CD4-positive, alpha-beta memory T cell (primary cell): ENCODE data around the gene BRCA2. TPM values are rescaled to one million over a fixed set of nuclear protein-coding genes. Genes with fewer than 3 reads are reported as not detected.

Source experiments
- CTCF ChIA-PET: fragments of 350-600 bp; sonication (Branson Sonifier 250); formaldehyde crosslinking; loops from one replicate; lab custom pipeline; 2021; ENCODE audit warnings: inconsistent platforms; ENCODE audit not compliant: partially characterized antibody; lab: Charles Lee
- POLR2A ChIA-PET: fragments of 350-600 bp; sonication (Branson Sonifier 250); formaldehyde crosslinking; loops from one replicate; lab custom pipeline; 2021; ENCODE audit not compliant: partially characterized antibody; lab: Charles Lee
- DNase-seq, 5 donors: peaks; one replicate each; pipeline versions ENCODE4 v3.0.0 to v3.0.0-alpha.2; 2020 to 2022; ENCODE audit warnings: mixed read lengths in 1 of 5
- H3K27ac ChIP-seq: one replicate; pipeline ENCODE4 v1.7.0; 2013; ENCODE audit warnings: low read depth, low read length
- H3K27me3 ChIP-seq: 2 replicates; pipeline ENCODE4 v1.7.0; 2013; ENCODE audit warnings: mild to moderate bottlenecking, low read length, moderate library complexity; ENCODE audit not compliant: insufficient read depth
- H3K36me3 ChIP-seq: 2 replicates; pipeline ENCODE4 v1.7.0; 2013; ENCODE audit warnings: mild to moderate bottlenecking, low read length, moderate library complexity; ENCODE audit not compliant: insufficient read depth
- H3K4me1 ChIP-seq: 2 replicates; pipeline ENCODE4 v1.7.0; 2013; ENCODE audit warnings: mild to moderate bottlenecking, low read length, moderate library complexity; ENCODE audit not compliant: insufficient read depth
- H3K4me3 ChIP-seq, 2 donors: one replicate each; pipeline ENCODE4 v1.7.0; 2013; ENCODE audit warnings: low read length in 2 of 2, mild to moderate bottlenecking in 1 of 2
- H3K9me3 ChIP-seq, 2 donors: one replicate each; pipeline ENCODE4 v1.7.0; 2013; ENCODE audit warnings: low read length in 2 of 2, control low read depth in 1 of 2; ENCODE audit not compliant: control insufficient read depth in 1 of 2
- H3K27ac Mint-ChIP-seq, 7 donors: one replicate each; pipeline ENCODE4 v1.8.0; 2020 to 2021; ENCODE audit warnings: mixed read lengths in 7 of 7, mild to moderate bottlenecking in 6 of 7, inconsistent platforms in 3 of 7, moderate library complexity in 3 of 7
- H3K27me3 Mint-ChIP-seq, 2 donors: one replicate each; pipeline ENCODE4 v1.8.0; 2020 to 2021; ENCODE audit warnings: mixed read lengths in 2 of 2
- H3K36me3 Mint-ChIP-seq, 2 donors: one replicate each; pipeline ENCODE4 v1.8.0; 2020 to 2021; ENCODE audit warnings: mixed read lengths in 2 of 2, inconsistent platforms in 1 of 2, mild to moderate bottlenecking in 1 of 2
- H3K4me1 Mint-ChIP-seq, 4 donors: one replicate each; pipeline ENCODE4 v1.8.0; 2020 to 2021; ENCODE audit warnings: mixed read lengths in 4 of 4, mild to moderate bottlenecking in 1 of 4
- H3K4me3 Mint-ChIP-seq, 8 donors: one replicate each; pipeline ENCODE4 v1.8.0; 2020 to 2021; ENCODE audit warnings: mixed read lengths in 8 of 8, mild to moderate bottlenecking in 7 of 8, moderate library complexity in 6 of 8, inconsistent platforms in 3 of 8
- H3K9me3 Mint-ChIP-seq, 8 donors: one replicate each; pipeline ENCODE4 v1.8.0; 2020 to 2021; ENCODE audit warnings: mixed read lengths in 8 of 8, mild to moderate bottlenecking in 5 of 8, inconsistent platforms in 3 of 8, moderate library complexity in 1 of 8
- intact Hi-C: fragments of 100-400 bp; cut with micrococcal nuclease; formaldehyde crosslinking; loops from one replicate; pipeline ENCODE4 v1.15.1; 2023
- polyA plus RNA-seq, 2 donors: library from polyadenylated mRNA; unstranded; fragments of 300-500 nt; fragmentation: Illumina TruSeq; gene quantifications; one replicate each; pipeline ENCODE4 v1.2.3, GENCODE V29; 2021
- total RNA-seq, 2 experiments: library from RNA; stranded (reverse); gene quantifications; one replicate each; pipeline ENCODE4 v1.2.3, GENCODE V29; 2021

The BRCA2 gene
- total and polyA plus RNA-seq, 4 experiments from 2014 or later = 0.71 to 3.2 (median 2.6) TPM

DNA sequence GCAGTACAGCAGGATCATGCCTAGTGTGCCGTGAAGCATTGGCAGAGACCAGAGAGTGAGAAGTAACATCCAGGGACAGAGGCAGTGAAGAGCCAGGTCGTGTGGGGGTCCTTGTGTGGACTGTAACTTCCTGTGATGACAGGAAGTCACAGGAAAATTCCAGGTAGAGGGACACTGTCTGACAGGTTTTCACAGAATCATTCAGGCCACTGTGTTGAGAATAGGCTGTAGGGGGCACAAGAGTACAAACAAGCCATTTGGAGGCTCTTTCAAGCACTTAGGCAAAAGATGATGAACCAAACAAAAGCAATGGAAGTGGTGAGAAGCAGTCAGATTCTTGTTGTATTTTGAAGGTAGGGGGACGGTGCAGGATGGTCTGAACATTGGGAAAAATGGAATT is 66.2 kb downstream of the BRCA2 start:
- CTCF ChIA-PET = interaction anchor here (1.1 to 2.1 kb wide), 5 partner anchors 9 to 261 kb away, joined by 3 to 23 read pairs (median 4); no protein-coding TSS in a partner anchor
- H3K4me1 Mint-ChIP-seq = no peaks in the 10 kb centered on the region
- H3K4me3 ChIP-seq = no peak overlapping the region
- no peaks in the 10 kb centered on the region for H3K4me1 ChIP-seq
- DNase-seq = peak; percentile 14 to 38 (median 21)
- POLR2A ChIA-PET = no interaction called here
- no peaks in the 10 kb centered on the region for H3K9me3 Mint-ChIP-seq
- no peak overlapping the region for H3K4me3 Mint-ChIP-seq
- no peaks in the 10 kb centered on the region for H3K36me3 Mint-ChIP-seq
- intact Hi-C loops = loop anchor here (1.0 kb wide), 2 partner anchors 62 to 258 kb away; no protein-coding TSS in a partner anchor
- H3K9me3 ChIP-seq = no peaks in the 10 kb centered on the region
- no peak overlapping the region for H3K27ac ChIP-seq
- H3K27me3 ChIP-seq = no peaks in the 10 kb centered on the region
- H3K27ac Mint-ChIP-seq = no peak overlapping the region
- no peaks in the 10 kb centered on the region for H3K36me3 ChIP-seq
- H3K27me3 Mint-ChIP-seq = no peaks in the 10 kb centered on the region

DNA sequence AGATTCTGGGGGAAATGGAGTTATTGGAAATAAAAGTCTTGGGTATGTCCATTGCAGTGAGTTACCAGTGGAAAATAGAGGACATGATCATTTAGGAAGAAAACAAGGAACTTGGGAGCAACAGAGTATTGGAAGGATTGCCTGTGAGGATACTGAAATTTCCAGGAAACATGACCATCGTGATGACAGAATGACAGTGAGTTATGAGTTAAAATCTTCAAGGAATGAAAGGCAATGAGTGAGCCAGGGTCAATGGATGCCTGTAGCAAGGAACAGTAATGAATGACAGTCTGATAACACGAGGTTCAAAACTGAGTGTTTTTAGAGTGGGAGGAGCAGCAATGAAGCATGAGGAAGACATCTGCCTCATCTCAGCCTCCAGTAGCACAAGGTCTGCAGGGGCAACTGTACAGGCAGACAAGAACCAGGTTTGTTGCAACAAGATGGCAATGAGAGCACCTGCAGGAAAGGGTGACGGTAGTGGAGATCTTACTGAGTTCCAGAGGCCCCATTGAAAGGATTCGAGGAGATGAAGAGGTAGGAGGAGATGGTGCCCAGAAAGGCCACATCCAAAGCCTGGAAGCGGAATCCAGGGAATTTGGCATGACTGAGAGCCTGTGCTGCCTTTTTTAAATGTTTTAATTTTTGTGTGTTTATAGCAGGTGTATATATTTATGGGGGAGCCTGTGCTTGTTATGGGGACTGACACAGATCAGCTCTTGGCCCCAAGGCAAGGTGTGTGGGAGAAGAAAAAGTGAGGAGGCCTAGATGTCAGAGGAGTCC is 68.7 kb downstream of the BRCA2 start:
- no peaks in the 10 kb centered on the region for H3K4me1 Mint-ChIP-seq
- no peak overlapping the region for H3K4me3 ChIP-seq
- no peaks in the 10 kb centered on the region for H3K27me3 Mint-ChIP-seq
- H3K9me3 Mint-ChIP-seq = no peaks in the 10 kb centered on the region
- no peak overlapping the region for H3K4me3 Mint-ChIP-seq
- no peaks in the 10 kb centered on the region for H3K36me3 ChIP-seq
- no peak overlapping the region for H3K27ac Mint-ChIP-seq
- CTCF ChIA-PET = no interaction called here
- no peaks in the 10 kb centered on the region for H3K4me1 ChIP-seq
- intact Hi-C loops = no loop called here
- no peak for DNase-seq
- H3K27ac ChIP-seq = no peak overlapping the region
- POLR2A ChIA-PET = no interaction called here
- H3K9me3 ChIP-seq = no peaks in the 10 kb centered on the region
- H3K36me3 Mint-ChIP-seq = no peaks in the 10 kb centered on the region
- H3K27me3 ChIP-seq = no peaks in the 10 kb centered on the region

DNA sequence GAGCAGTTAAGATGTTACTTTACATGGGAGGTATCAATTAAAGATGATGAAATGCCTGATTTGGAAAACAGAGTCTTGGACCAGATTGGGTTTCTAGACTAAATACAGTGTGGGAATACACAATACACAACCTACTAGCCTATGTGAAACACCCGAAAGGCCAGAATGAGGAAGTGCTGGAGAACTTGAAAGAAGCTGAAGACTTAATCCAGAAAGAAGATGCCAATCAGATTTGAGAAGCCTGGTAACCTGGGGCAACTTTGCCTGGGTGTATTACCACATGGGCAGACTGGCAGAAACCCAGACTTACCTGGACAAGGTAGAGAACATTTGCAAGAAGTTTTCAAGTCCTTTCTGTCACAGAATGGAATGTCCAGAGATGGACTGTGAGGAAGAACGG is 69.4 kb downstream of the BRCA2 start:
- H3K27me3 ChIP-seq = no peaks in the 10 kb centered on the region
- CTCF ChIA-PET = interaction anchor here (1.3 kb wide), 1 partner anchor 196 kb away, joined by 3 read pairs; no protein-coding TSS in a partner anchor
- H3K36me3 ChIP-seq = no peaks in the 10 kb centered on the region
- H3K4me3 ChIP-seq = no peak overlapping the region
- intact Hi-C loops = no loop called here
- Mint-ChIP-seq H3K27ac (no peak overlapping the region), H3K36me3 (no peaks in the 10 kb centered on the region), H3K4me1 (no peaks in the 10 kb centered on the region), H3K4me3 (no peak overlapping the region), H3K9me3 (no peaks in the 10 kb centered on the region), H3K27me3 (no peaks in the 10 kb centered on the region)
- H3K9me3 ChIP-seq = no peaks in the 10 kb centered on the region
- no peak overlapping the region for H3K27ac ChIP-seq
- no peak for DNase-seq
- POLR2A ChIA-PET = no interaction called here
- no peaks in the 10 kb centered on the region for H3K4me1 ChIP-seq

DNA sequence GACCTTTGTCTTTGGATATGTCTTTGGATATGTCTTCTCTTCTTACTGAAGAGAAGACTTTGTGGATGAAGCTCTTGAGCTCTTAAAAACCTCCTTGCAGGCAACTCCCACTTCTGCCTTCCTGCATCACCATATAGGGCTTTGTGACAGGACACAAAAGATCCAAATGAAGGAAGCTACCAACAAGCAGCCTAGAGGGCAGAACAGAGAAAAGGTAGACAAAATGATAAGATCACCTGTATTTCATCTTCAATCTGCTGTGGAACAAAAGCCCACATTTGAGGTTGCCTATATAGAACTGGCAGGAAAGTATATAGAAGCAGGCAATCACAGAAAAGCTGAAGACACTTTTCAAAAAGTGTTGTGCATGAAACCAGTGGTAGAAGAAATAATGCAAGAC is 70.1 kb downstream of the BRCA2 start:
- CTCF ChIA-PET = interaction anchor here (0.7 to 1.3 kb wide), 2 partner anchors 82 to 196 kb away, joined by 3 read pairs; no protein-coding TSS in a partner anchor
- no peak for DNase-seq
- peaks cover under 1 to 2% (median 2%) of the 10 kb centered on the region in 4 donors for H3K4me1 Mint-ChIP-seq

DNA sequence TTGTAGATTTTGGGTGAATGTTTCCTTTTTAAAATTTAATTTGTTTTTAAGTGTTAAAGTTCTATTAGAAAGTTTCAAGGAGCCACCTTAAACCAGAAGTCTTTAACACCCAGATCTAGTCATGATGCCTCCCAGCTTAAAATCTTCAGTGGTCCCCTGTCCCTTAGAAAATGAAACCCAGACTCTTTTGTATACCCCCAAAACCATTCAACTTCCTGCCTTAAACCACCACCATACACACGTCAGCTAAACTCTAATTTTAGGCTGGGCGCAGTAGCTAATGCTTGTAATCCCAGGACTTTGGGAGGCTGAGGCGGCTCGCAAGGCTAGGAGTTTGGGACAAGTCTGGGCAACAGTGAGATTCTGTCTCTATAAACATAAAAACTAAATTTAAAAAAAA is 74.7 kb downstream of the BRCA2 start:
- H3K27me3 ChIP-seq = no peaks in the 10 kb centered on the region
- H3K36me3 ChIP-seq = no peaks in the 10 kb centered on the region
- no peak overlapping the region for H3K27ac ChIP-seq
- no peak overlapping the region for H3K4me3 Mint-ChIP-seq
- no peaks in the 10 kb centered on the region for H3K4me1 ChIP-seq
- H3K36me3 Mint-ChIP-seq = no peaks in the 10 kb centered on the region
- no peak overlapping the region for H3K4me3 ChIP-seq
- H3K9me3 ChIP-seq = no peaks in the 10 kb centered on the region
- DNase-seq = no peak
- no peaks in the 10 kb centered on the region for H3K27me3 Mint-ChIP-seq
- ChIA-PET CTCF (interaction anchor here (1.1 kb wide), 1 partner anchor 9 kb away, joined by 3 read pairs; no protein-coding TSS in a partner anchor), POLR2A (no interaction called here)
- peak overlapping the region in 2 of 7 donors; percentile 12 to 85 for H3K27ac Mint-ChIP-seq
- no peaks in the 10 kb centered on the region for H3K9me3 Mint-ChIP-seq
- H3K4me1 Mint-ChIP-seq = peaks cover 5 to 8% (median 6%) of the 10 kb centered on the region in 4 donors
- intact Hi-C loops = no loop called here

More for the DNA sequence above, 70.1 kb downstream of the BRCA2 start:
- POLR2A ChIA-PET = no interaction called here
- no peak overlapping the region for H3K27ac ChIP-seq
- no peaks in the 10 kb centered on the region for H3K4me1 ChIP-seq
- H3K27me3 Mint-ChIP-seq = no peaks in the 10 kb centered on the region
- H3K9me3 ChIP-seq = no peaks in the 10 kb centered on the region
- H3K27ac Mint-ChIP-seq = no peak overlapping the region
- H3K27me3 ChIP-seq = no peaks in the 10 kb centered on the region
- H3K36me3 ChIP-seq = no peaks in the 10 kb centered on the region
- H3K4me3 ChIP-seq = no peak overlapping the region
- no peaks in the 10 kb centered on the region for H3K36me3 Mint-ChIP-seq
- no peaks in the 10 kb centered on the region for H3K9me3 Mint-ChIP-seq
- H3K4me3 Mint-ChIP-seq = no peak overlapping the region
- intact Hi-C loops = no loop called here

DNA sequence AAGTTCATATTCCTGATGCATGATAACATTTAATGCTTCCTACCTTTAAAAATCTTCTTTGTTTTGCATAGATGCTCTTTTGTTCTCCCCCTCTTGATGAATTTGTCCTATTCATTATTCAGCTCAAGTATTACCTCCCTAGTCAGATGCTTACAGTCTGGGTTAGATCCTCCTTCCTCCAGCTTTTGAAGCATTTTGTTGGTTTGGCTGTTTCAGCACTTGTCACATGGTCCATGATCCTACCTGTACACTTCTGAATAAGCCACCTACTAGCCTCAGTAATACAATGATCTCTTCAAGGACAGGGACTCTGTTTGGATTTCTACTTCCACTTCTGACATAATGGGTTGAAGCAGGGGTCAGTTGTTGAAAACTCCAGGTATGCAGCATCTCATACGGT is 75.2 kb downstream of the BRCA2 start:
- Mint-ChIP-seq H3K4me1 (peaks cover 5 to 8% (median 6%) of the 10 kb centered on the region in 4 donors), H3K27ac (no peak overlapping the region), H3K27me3 (no peaks in the 10 kb centered on the region), H3K4me3 (no peak overlapping the region), H3K36me3 (no peaks in the 10 kb centered on the region), H3K9me3 (no peaks in the 10 kb centered on the region)
- POLR2A ChIA-PET = no interaction called here
- H3K4me1 ChIP-seq = no peaks in the 10 kb centered on the region
- intact Hi-C loops = no loop called here
- no peak overlapping the region for H3K27ac ChIP-seq
- H3K4me3 ChIP-seq = no peak overlapping the region
- CTCF ChIA-PET = interaction anchor here (1.1 kb wide), 1 partner anchor 10 kb away, joined by 3 read pairs; no protein-coding TSS in a partner anchor
- no peaks in the 10 kb centered on the region for H3K27me3 ChIP-seq
- no peak for DNase-seq
- no peaks in the 10 kb centered on the region for H3K36me3 ChIP-seq
- H3K9me3 ChIP-seq = no peaks in the 10 kb centered on the region

DNA sequence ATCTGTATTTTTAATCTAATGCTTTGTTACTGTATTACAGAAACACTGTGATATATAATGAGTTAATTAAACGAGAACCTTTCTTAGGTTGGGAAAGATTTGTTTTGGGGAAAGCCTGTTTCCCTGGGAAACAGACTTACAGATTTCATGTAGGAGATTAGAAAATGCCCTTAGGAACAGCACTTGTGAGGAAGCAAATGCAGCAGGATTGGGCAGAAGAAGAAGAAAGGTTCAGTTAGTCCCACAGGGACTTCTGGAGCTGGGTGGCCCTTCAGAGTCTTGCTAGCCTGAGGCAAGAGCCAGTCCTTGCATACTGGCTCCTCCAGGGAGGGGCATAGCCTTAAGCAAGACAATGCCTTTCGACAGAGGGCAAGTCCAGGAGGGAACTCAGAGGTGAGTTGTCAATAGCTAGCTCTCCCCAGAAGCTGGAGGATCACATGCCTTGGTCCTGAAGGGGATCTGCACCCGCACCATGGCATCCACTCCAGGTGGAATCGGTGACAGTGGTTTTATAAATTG is 75.9 kb downstream of the BRCA2 start:
- Histone ChIP-seq H3K9me3 (no peaks in the 10 kb centered on the region), H3K27ac (no peak overlapping the region), H3K36me3 (no peaks in the 10 kb centered on the region), H3K4me3 (no peak overlapping the region), H3K4me1 (no peaks in the 10 kb centered on the region), H3K27me3 (no peaks in the 10 kb centered on the region)
- no peak for DNase-seq
- H3K36me3 Mint-ChIP-seq = no peaks in the 10 kb centered on the region
- peaks cover 5 to 8% (median 6%) of the 10 kb centered on the region in 4 donors for H3K4me1 Mint-ChIP-seq
- CTCF ChIA-PET = interaction anchor here (1.1 kb wide), 1 partner anchor 10 kb away, joined by 3 read pairs; no protein-coding TSS in a partner anchor
- intact Hi-C loops = no loop called here
- H3K27me3 Mint-ChIP-seq = no peaks in the 10 kb centered on the region
- H3K4me3 Mint-ChIP-seq = no peak overlapping the region
- H3K27ac Mint-ChIP-seq = no peak overlapping the region
- no peaks in the 10 kb centered on the region for H3K9me3 Mint-ChIP-seq
- POLR2A ChIA-PET = no interaction called here
